GM21526 (cell line): ENCODE results near the gene HERC3.
A peak's percentile ranks its signal among the peaks of the same experiment; 100 is the strongest.

Experiments
- ATAC-seq: cut with Tn5 transposase; IDR thresholded peaks from one replicate; pipeline ENCODE4 v1.9.1; 2021; ENCODE audit warnings: moderate library complexity; ENCODE audit not compliant: unreplicated experiment, low FRiP score

HERC3 gene

GRCh38 chr4:88713782-88714181 is 121.5 kb downstream of the HERC3 start:
- no peak for ATAC-seq

GRCh38 chr4:88718098-88718497 is 125.8 kb downstream of the HERC3 start:
- ATAC-seq = no peak

GRCh38 chr4:88719381-88719780 is 127.1 kb downstream of the HERC3 start:
- no peak for ATAC-seq

GRCh38 chr4:88720451-88721428 is 128.5 kb downstream of the HERC3 start:
- no peak for ATAC-seq

- no peak for ATAC-seq
Observed at GRCh38 chr4:88722276-88722780, 130.0 kb downstream of the HERC3 start.

GRCh38 chr4:88722828-88723227 is 130.5 kb downstream of the HERC3 start:
- no peak for ATAC-seq

GRCh38 chr4:88724406-88724805 is 132.1 kb downstream of the HERC3 start:
- no peak for ATAC-seq

GRCh38 chr4:88725143-88725542 is 132.9 kb downstream of the HERC3 start:
- ATAC-seq = no peak

GRCh38 chr4:88725986-88726385 is 133.7 kb downstream of the HERC3 start:
- ATAC-seq = no peak

- ATAC-seq = no peak
Observed at GRCh38 chr4:88728146-88728545, 135.9 kb downstream of the HERC3 start.

GRCh38 chr4:88729146-88729760 is 137.0 kb downstream of the HERC3 start:
- ATAC-seq = no peak

GRCh38 chr4:88730811-88731210 is 138.5 kb downstream of the HERC3 start:
- ATAC-seq = no peak

GRCh38 chr4:88731381-88731780 is 139.1 kb downstream of the HERC3 start:
- no peak for ATAC-seq

- no peak for ATAC-seq
Observed at GRCh38 chr4:88732714-88733368, 140.6 kb downstream of the HERC3 start.

- no peak for ATAC-seq
Observed at GRCh38 chr4:88734403-88734949, 142.2 kb downstream of the HERC3 start.

- ATAC-seq = no peak
Observed at GRCh38 chr4:88735564-88735963, 143.3 kb downstream of the HERC3 start.

- ATAC-seq = no peak
Observed at GRCh38 chr4:88736264-88736663, 144.0 kb downstream of the HERC3 start.

GRCh38 chr4:88737307-88737941 is 145.1 kb downstream of the HERC3 start:
- peak; percentile 62 for ATAC-seq

GRCh38 chr4:88738180-88738579 is 145.9 kb downstream of the HERC3 start:
- ATAC-seq = no peak

GRCh38 chr4:88742561-88742960 is 150.3 kb downstream of the HERC3 start:
- no peak for ATAC-seq
